DOHH2 (cell line): Measurements from ENCODE around the gene NXPH4.

Source experiments
- H3F3A ChIP-seq: fragments of 200-600 bp; sonication (generic), shearing (Covaris generic); 2 replicates; pipeline ENCODE4 v1.6.0; 2016; ENCODE audit warnings: antibody characterized with exemption, mild to moderate bottlenecking; ENCODE audit not compliant: control insufficient read depth, insufficient read depth
- H3K27ac ChIP-seq: fragments of 200-600 bp; sonication (generic); 2 replicates; pipeline ENCODE4 v1.5.1; 2014; ENCODE audit warnings: low read depth, mild to moderate bottlenecking, low read length, moderate library complexity
- H3K27me3 ChIP-seq: fragments of 200-600 bp; sonication (generic); 2 replicates; pipeline ENCODE4 v1.6.1; 2014; ENCODE audit warnings: mild to moderate bottlenecking, low read length, mixed read lengths; ENCODE audit not compliant: control insufficient read depth
- H3K36me3 ChIP-seq: fragments of 200-600 bp; sonication (generic); 2 replicates; pipeline ENCODE4 v1.6.1; 2014; ENCODE audit warnings: mild to moderate bottlenecking, low read length, moderate library complexity, mixed read lengths; ENCODE audit not compliant: control insufficient read depth
- H3K4me1 ChIP-seq: fragments of 200-600 bp; sonication (generic); 2 replicates; pipeline ENCODE4 v1.6.1; 2014; ENCODE audit warnings: mild to moderate bottlenecking, low read length, mixed read lengths; ENCODE audit not compliant: control insufficient read depth
- H3K4me2 ChIP-seq: fragments of 200-600 bp; sonication (generic); 2 replicates; pipeline ENCODE4 v1.6.0; 2014; ENCODE audit warnings: mild to moderate bottlenecking, low read length, moderate library complexity
- H3K4me3 ChIP-seq: fragments of 200-600 bp; sonication (generic); 2 replicates; pipeline ENCODE4 v1.5.1; 2014; ENCODE audit warnings: mild to moderate bottlenecking, low read length, mixed read lengths
- H3K79me2 ChIP-seq: fragments of 200-600 bp; sonication (generic); 2 replicates; pipeline ENCODE4 v1.6.1; 2014; ENCODE audit warnings: mild to moderate bottlenecking, low read length, mixed read lengths; ENCODE audit not compliant: control insufficient read depth
- H3K9me2 ChIP-seq: fragments of 200-600 bp; sonication (generic); replicated peaks from 2 replicates; pipeline ENCODE4 v1.6.1; 2014; ENCODE audit warnings: mild to moderate bottlenecking, low read length, mixed read lengths; ENCODE audit not compliant: control insufficient read depth
- H3K9me3 ChIP-seq: fragments of 200-600 bp; sonication (generic); 2 replicates; pipeline ENCODE4 v1.6.1; 2014; ENCODE audit warnings: antibody characterized with exemption, low read length, mixed read lengths; ENCODE audit not compliant: control insufficient read depth, insufficient read depth
- H4K20me1 ChIP-seq: fragments of 200-600 bp; sonication (generic); 2 replicates; pipeline ENCODE4 v1.6.0; 2014; ENCODE audit warnings: low read depth, mild to moderate bottlenecking, antibody characterized with exemption, low read length, moderate library complexity; ENCODE audit not compliant: control insufficient read depth, insufficient read depth
- CTCF ChIP-seq: fragments of 200-600 bp; sonication (generic); IDR thresholded peaks from one replicate; pipeline ENCODE4 v1.5.1; 2014; ENCODE audit warnings: antibody characterized with exemption, mild to moderate bottlenecking, low read depth, low read length; ENCODE audit not compliant: poor library complexity, severe bottlenecking
- EZH2phosphoT487 ChIP-seq: fragments of 200-600 bp; sonication (generic); IDR thresholded peaks from 2 replicates; pipeline ENCODE4 v1.6.1; 2017; ENCODE audit warnings: borderline replicate concordance, mild to moderate bottlenecking, antibody characterized with exemption, low read length, moderate library complexity, mixed read lengths

Gene NXPH4

GRCh38 chr12:57224973-57225679 lies 8.5 kb downstream of the NXPH4 start:
- peaks cover 52% of the 10 kb centered on the region for H3K79me2 ChIP-seq
- no peaks in the 10 kb centered on the region for H3K9me2 ChIP-seq
- no peaks in the 10 kb centered on the region for H3K9me3 ChIP-seq
- peaks cover 33% of the 10 kb centered on the region for H3F3A ChIP-seq
- TF ChIP-seq EZH2phosphoT487 (no peak), CTCF (peak; percentile 92)
- H4K20me1 ChIP-seq, result no peaks in the 10 kb centered on the region
- H3K4me2 ChIP-seq, result peak overlapping the region; percentile 91
- H3K36me3 ChIP-seq, result peaks cover 19% of the 10 kb centered on the region
- H3K27ac ChIP-seq, result peak overlapping the region; percentile 95
- no peaks in the 10 kb centered on the region for H3K27me3 ChIP-seq
- peaks cover 89% of the 10 kb centered on the region for H3K4me1 ChIP-seq
- H3K4me3 ChIP-seq, result peak overlapping the region; percentile 76

- no peak for TF ChIP-seq EZH2phosphoT487
- no peak for TF ChIP-seq CTCF
- Histone ChIP-seq H3K9me3 (no peaks in the 10 kb centered on the region), H3K79me2 (peaks cover 54% of the 10 kb centered on the region), H3K36me3 (peaks cover 25% of the 10 kb centered on the region), H3K27ac (peak overlapping the region; percentile 95), H3K27me3 (no peaks in the 10 kb centered on the region), H3K4me2 (peak overlapping the region; percentile 91), H3K4me1 (peaks cover 90% of the 10 kb centered on the region), H3F3A (peaks cover 33% of the 10 kb centered on the region), H3K4me3 (peak overlapping the region; percentile 76), H4K20me1 (peaks cover 4% of the 10 kb centered on the region; the same call in 1 of the 2 replicates), H3K9me2 (no peaks in the 10 kb centered on the region)
Measured at GRCh38 chr12:57225680-57226210, 9.2 kb downstream of the NXPH4 start.

GRCh38 chr12:57226588-57227314 lies 10.2 kb downstream of the NXPH4 start:
- Histone ChIP-seq H3K4me2 (peak overlapping the region; percentile 91), H3K4me1 (peaks cover 90% of the 10 kb centered on the region), H3K27me3 (no peaks in the 10 kb centered on the region), H3K9me3 (no peaks in the 10 kb centered on the region), H3K4me3 (peak overlapping the region; percentile 76), H3K9me2 (no peaks in the 10 kb centered on the region), H3K27ac (peak overlapping the region; percentile 95), H3K79me2 (peaks cover 56% of the 10 kb centered on the region), H4K20me1 (peaks cover 15% of the 10 kb centered on the region; the same call in 1 of the 2 replicates), H3F3A (peaks cover 40% of the 10 kb centered on the region), H3K36me3 (peaks cover 35% of the 10 kb centered on the region)
- TF ChIP-seq CTCF (no peak), EZH2phosphoT487 (no peak)
